GM19099 (cell line): ENCODE measurements around the gene TMEM79.

ENCODE experiments used
- POLR2A ChIP-seq: IDR thresholded peaks from 3 replicates; pipeline ENCODE4 v1.6.1; 2011; ENCODE audit warnings: low read depth; ENCODE audit not compliant: insufficient read length; ENCODE audit errors: extremely low read depth

Gene TMEM79

GRCh38 chr1:156253634-156254033 lies 30.5 kb upstream of the TMEM79 start:
- no peak for TF ChIP-seq POLR2A

- no peak for TF ChIP-seq POLR2A
Observed at GRCh38 chr1:156257711-156258110, 26.4 kb upstream of the TMEM79 start.

GRCh38 chr1:156258859-156259258 lies 25.3 kb upstream of the TMEM79 start:
- no peak for TF ChIP-seq POLR2A

- TF ChIP-seq POLR2A = no peak
Observed at GRCh38 chr1:156259805-156260204, 24.3 kb upstream of the TMEM79 start.

- TF ChIP-seq POLR2A = no peak
Observed at GRCh38 chr1:156260896-156261295, 23.2 kb upstream of the TMEM79 start.

- no peak for TF ChIP-seq POLR2A
Observed at GRCh38 chr1:156262461-156263287, 21.5 kb upstream of the TMEM79 start.

- TF ChIP-seq POLR2A = no peak
Observed at GRCh38 chr1:156263288-156263655, 20.9 kb upstream of the TMEM79 start.

- TF ChIP-seq POLR2A = no peak
Observed at GRCh38 chr1:156266051-156266450, 18.1 kb upstream of the TMEM79 start.

- no peak for TF ChIP-seq POLR2A
Observed at GRCh38 chr1:156268336-156268735, 15.8 kb upstream of the TMEM79 start.

- TF ChIP-seq POLR2A = no peak
Observed at GRCh38 chr1:156270314-156270713, 13.8 kb upstream of the TMEM79 start.

- no peak for TF ChIP-seq POLR2A
Observed at GRCh38 chr1:156276532-156276931, 7.6 kb upstream of the TMEM79 start.

- no peak for TF ChIP-seq POLR2A
Observed at GRCh38 chr1:156276966-156277381, 7.2 kb upstream of the TMEM79 start.

GRCh38 chr1:156279837-156280236 lies 4.3 kb upstream of the TMEM79 start:
- no peak for TF ChIP-seq POLR2A

GRCh38 chr1:156281281-156281680 lies 2.8 kb upstream of the TMEM79 start:
- no peak for TF ChIP-seq POLR2A

GRCh38 chr1:156281693-156282478 lies 2.2 kb upstream of the TMEM79 start:
- TF ChIP-seq POLR2A = peak; percentile 37
